PFSK-1 (cell line): ENCODE data around the gene ARHGAP6. TPM values are rescaled to one million over a fixed set of nuclear protein-coding genes. Genes with fewer than 3 reads are reported as not detected.

Experiments
- FOXP2 ChIP-seq: optimal IDR thresholded peaks from 2 replicates; pipeline ENCODE3; 2011; ENCODE audit warnings: borderline replicate concordance, control low read depth, inconsistent platforms; ENCODE audit not compliant: insufficient read depth; ENCODE audit errors: extremely low read length, extremely low read depth
- POLR2AphosphoS5 ChIP-seq: IDR thresholded peaks from 2 replicates; pipeline ENCODE4 v1.6.1; 2012; ENCODE audit warnings: low read depth, mild to moderate bottlenecking, control low read depth, low read length, moderate library complexity
- REST ChIP-seq, 2 experiments: IDR thresholded peaks; 2 replicates each; pipeline versions ENCODE4 v1.6.1 to v1.8.0; 2011 to 2012; ENCODE audit warnings: low read depth in 2 of 2, low read length in 2 of 2, control low read depth in 1 of 2, inconsistent platforms in 1 of 2, mild to moderate bottlenecking in 1 of 2, moderate library complexity in 1 of 2; ENCODE audit not compliant: insufficient read depth in 1 of 2
- SIN3A ChIP-seq: IDR thresholded peaks from 2 replicates; pipeline ENCODE4 v1.6.1; 2012; ENCODE audit warnings: mild to moderate bottlenecking, low read length, moderate library complexity, borderline replicate concordance; ENCODE audit not compliant: insufficient read depth
- TAF1 ChIP-seq: IDR thresholded peaks from 2 replicates; pipeline ENCODE4 v1.6.1; 2012; ENCODE audit warnings: low read length, control low read depth, borderline replicate concordance; ENCODE audit not compliant: insufficient read depth
- polyA plus RNA-seq: library from polyadenylated mRNA; unstranded; fragments of >200 nt; gene quantifications from one replicate; pipeline ENCODE4 v1.2.1, GENCODE V29; 2012; ENCODE audit warnings: low read depth, missing spikeins; ENCODE audit not compliant: insufficient read length

Gene ARHGAP6
- 0.23 TPM for polyA plus RNA-seq

DNA sequence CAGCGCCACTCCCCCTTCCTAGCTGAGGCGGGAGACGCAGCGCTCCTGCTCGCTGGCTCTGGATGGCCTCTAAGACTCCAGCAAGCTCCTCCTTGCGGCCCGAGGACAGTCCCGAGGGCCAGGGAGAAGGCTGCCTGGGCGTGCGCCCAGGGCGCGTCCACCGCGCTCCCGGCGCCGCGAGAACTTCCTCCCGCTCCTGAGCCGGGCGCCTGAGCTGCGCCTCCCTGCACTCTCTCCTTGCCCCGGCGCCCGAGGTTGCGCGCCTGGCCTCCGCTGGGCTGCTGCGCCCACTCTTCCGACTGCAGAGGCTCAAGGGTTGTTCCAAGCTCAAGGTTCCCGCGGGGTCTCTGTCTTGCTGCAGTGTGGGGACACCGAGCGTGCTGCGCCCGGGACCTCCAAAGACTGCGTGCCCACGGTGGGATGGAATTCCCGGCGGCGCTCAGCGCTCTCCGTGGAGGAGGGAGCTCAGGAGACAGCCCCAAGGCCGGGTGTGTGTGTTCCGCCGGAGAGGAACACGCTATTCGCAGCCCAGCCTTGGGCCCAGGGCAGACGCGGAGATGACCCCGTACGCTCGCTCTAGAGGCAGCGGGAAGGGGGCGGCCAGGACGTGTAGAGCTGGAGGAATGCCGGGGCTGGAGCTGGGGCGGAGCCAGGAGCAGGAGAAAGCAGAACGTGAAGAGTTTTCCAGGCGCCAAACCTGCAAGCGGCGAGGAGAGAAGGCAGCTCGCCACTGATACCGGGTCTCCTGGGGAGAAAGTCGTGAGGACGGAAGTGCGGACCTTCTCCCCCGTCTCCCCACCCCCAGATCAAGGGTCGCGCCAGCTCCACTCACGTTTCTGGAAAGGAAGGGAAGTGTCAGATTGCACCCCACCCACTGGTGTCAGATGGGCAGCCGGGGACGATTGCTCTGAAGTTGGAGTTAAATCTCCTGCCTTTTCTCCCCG is at the start of gene ARHGAP6:
Gene ARHGAP6 (minus strand): TSS at position 753 of the 944 bp plus-strand sequence. CDS start 1,092 bp downstream, outside the sequence.
- TF ChIP-seq FOXP2 (no peak), TAF1 (no peak), SIN3A (no peak), POLR2AphosphoS5 (no peak), REST (IDR thresholded peaks at IDR 0.05; ENCODE audit: insufficient read depth in 1 of 2, low read depth in 2 of 2, low read length in 2 of 2) (no peak)

- TF ChIP-seq POLR2AphosphoS5 (no peak), REST (IDR thresholded peaks at IDR 0.05; ENCODE audit: insufficient read depth in 1 of 2, low read depth in 2 of 2, low read length in 2 of 2) (no peak), FOXP2 (no peak), TAF1 (no peak), SIN3A (no peak)
Measured at GRCh38 chrX:11704725-11705495, 39.2 kb upstream of the ARHGAP6 start.

GRCh38 chrX:11703855-11704254 is 38.1 kb upstream of the ARHGAP6 start:
- TF ChIP-seq REST (IDR thresholded peaks at IDR 0.05; ENCODE audit: insufficient read depth in 1 of 2, low read depth in 2 of 2, low read length in 2 of 2) (no peak), POLR2AphosphoS5 (no peak), FOXP2 (no peak), TAF1 (no peak), SIN3A (no peak)

DNA sequence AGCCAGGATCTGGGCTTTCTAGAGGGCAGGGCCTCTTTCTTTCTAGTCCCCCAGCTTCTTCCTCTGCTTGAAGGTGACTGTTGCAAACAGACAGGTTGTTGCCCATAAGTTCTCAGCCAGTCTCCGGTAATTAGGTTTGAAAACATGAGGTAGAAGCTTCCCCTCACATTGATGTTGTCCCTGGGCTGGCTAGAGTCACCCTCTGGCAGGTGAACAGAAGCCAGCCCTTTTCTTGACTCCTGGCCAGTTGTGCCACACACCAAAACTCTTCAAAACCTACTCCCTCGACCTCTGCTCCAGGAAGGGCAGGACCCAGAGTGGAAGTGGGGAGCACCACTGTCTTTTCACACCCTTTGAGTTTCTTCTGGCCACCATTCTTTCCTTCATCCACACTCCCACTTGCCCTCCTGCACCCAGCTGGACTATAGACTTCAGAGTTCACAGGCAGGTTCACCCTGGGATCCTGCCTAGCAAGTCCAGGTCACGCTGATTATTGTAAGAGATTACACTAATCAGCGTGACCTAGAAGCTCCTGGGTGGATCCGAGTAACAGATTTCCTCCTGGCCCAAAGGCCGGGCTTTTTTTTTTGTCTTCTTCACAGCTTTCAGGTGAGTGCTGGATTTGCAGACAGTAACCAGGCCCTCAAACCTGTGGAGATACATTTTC is 37.4 kb upstream of the ARHGAP6 start:
- TF ChIP-seq TAF1 (no peak), SIN3A (no peak), REST (IDR thresholded peaks at IDR 0.05; ENCODE audit: insufficient read depth in 1 of 2, low read depth in 2 of 2, low read length in 2 of 2) (no peak), FOXP2 (no peak)
